Activated naive CD4-positive, alpha-beta T cell treated with anti-CD3 and anti-CD28 coated beads for 36 hours (primary cell): ENCODE measurements around the gene RSRC1. TPM values are rescaled to one million over a fixed set of nuclear protein-coding genes. Genes with fewer than 3 reads are reported as not detected.

ENCODE experiments used
- CTCF ChIA-PET: fragments of 350-600 bp; sonication (Branson Sonifier 250); formaldehyde crosslinking; loops from one replicate; lab custom pipeline; 2021; ENCODE audit warnings: antibody characterized with exemption; lab: Charles Lee
- DNase-seq: peaks from one replicate; pipeline ENCODE4 v3.0.0-alpha.2; 2020
- H3K27ac Mint-ChIP-seq: one replicate; pipeline ENCODE4 v1.8.0; 2021; ENCODE audit warnings: mild to moderate bottlenecking, mixed read lengths
- H3K27me3 Mint-ChIP-seq: one replicate; pipeline ENCODE4 v1.8.0; 2021; ENCODE audit warnings: low read depth, mixed read lengths
- H3K36me3 Mint-ChIP-seq: one replicate; pipeline ENCODE4 v1.8.0; 2021; ENCODE audit warnings: low read depth, mixed read lengths
- H3K4me1 Mint-ChIP-seq: one replicate; pipeline ENCODE4 v1.8.0; 2021; ENCODE audit warnings: low read depth, mixed read lengths
- H3K4me3 Mint-ChIP-seq: one replicate; pipeline ENCODE4 v1.8.0; 2021; ENCODE audit warnings: mild to moderate bottlenecking, moderate library complexity, mixed read lengths
- H3K9me3 Mint-ChIP-seq: one replicate; pipeline ENCODE4 v1.8.0; 2021; ENCODE audit warnings: mixed read lengths
- intact Hi-C: fragments of 100-400 bp; cut with micrococcal nuclease; formaldehyde crosslinking; loops from one replicate; pipeline ENCODE4 v1.15.1; 2023
- total RNA-seq, 2 experiments: library from RNA; stranded (reverse); gene quantifications; one replicate each; pipeline ENCODE4 v1.2.3, GENCODE V29; 2021

RSRC1 gene
- total RNA-seq, 2 experiments from 2014 or later = 48.4 to 50.1 TPM

GRCh38 chr3:158103081-158103886, 6.6 kb upstream of the RSRC1 start:
- H3K27ac Mint-ChIP-seq = no peak overlapping the region

GRCh38 chr3:158103887-158104327, 6.0 kb upstream of the RSRC1 start:
- H3K27ac Mint-ChIP-seq = no peak overlapping the region
- H3K4me1 Mint-ChIP-seq = peaks cover 47% of the 10 kb centered on the region
- H3K36me3 Mint-ChIP-seq = no peaks in the 10 kb centered on the region
- H3K4me3 Mint-ChIP-seq = peak overlapping the region; percentile 42
- peaks cover 82% of the 10 kb centered on the region for H3K27me3 Mint-ChIP-seq
- intact Hi-C loops = no loop called here
- DNase-seq = no peak
- CTCF ChIA-PET = no interaction called here
- no peaks in the 10 kb centered on the region for H3K9me3 Mint-ChIP-seq

More at GRCh38 chr3:158103081-158103886, 6.6 kb upstream of the RSRC1 start:
- Mint-ChIP-seq H3K27me3 (peaks cover 82% of the 10 kb centered on the region), H3K4me1 (peaks cover 47% of the 10 kb centered on the region), H3K4me3 (peak overlapping the region; percentile 42), H3K9me3 (no peaks in the 10 kb centered on the region), H3K36me3 (no peaks in the 10 kb centered on the region)
- no peak for DNase-seq
- intact Hi-C loops = no loop called here
- CTCF ChIA-PET = no interaction called here

GRCh38 chr3:158104431-158104921, 5.4 kb upstream of the RSRC1 start:
- Mint-ChIP-seq H3K4me1 (peaks cover 48% of the 10 kb centered on the region), H3K36me3 (no peaks in the 10 kb centered on the region), H3K4me3 (no peak overlapping the region), H3K27me3 (peaks cover 80% of the 10 kb centered on the region), H3K27ac (no peak overlapping the region), H3K9me3 (no peaks in the 10 kb centered on the region)
- intact Hi-C loops = no loop called here
- CTCF ChIA-PET = no interaction called here
- DNase-seq = no peak

GRCh38 chr3:158105119-158105709, 4.7 kb upstream of the RSRC1 start:
- H3K27ac Mint-ChIP-seq = no peak overlapping the region
- peaks cover 77% of the 10 kb centered on the region for H3K27me3 Mint-ChIP-seq
- no peak for DNase-seq
- intact Hi-C loops = loop anchor here (5.0 kb wide), 4 partner anchors 327 to 697 kb away; partner anchors contain the start of genes MFSD1 and PTX3
- CTCF ChIA-PET = no interaction called here
- peak overlapping the region; percentile 68 for H3K4me3 Mint-ChIP-seq
- peaks cover 51% of the 10 kb centered on the region for H3K4me1 Mint-ChIP-seq
- no peaks in the 10 kb centered on the region for H3K9me3 Mint-ChIP-seq
- H3K36me3 Mint-ChIP-seq = no peaks in the 10 kb centered on the region

GRCh38 chr3:158105710-158106253, 4.1 kb upstream of the RSRC1 start:
- H3K27me3 Mint-ChIP-seq = peaks cover 72% of the 10 kb centered on the region
- no peak overlapping the region for H3K27ac Mint-ChIP-seq
- CTCF ChIA-PET = no interaction called here
- DNase-seq = no peak
- peak overlapping the region; percentile 78 for H3K4me3 Mint-ChIP-seq
- no peaks in the 10 kb centered on the region for H3K36me3 Mint-ChIP-seq
- intact Hi-C loops = loop anchor here (5.0 kb wide), 4 partner anchors 327 to 697 kb away; partner anchors contain the start of genes MFSD1 and PTX3
- H3K4me1 Mint-ChIP-seq = peaks cover 53% of the 10 kb centered on the region
- no peaks in the 10 kb centered on the region for H3K9me3 Mint-ChIP-seq

- Mint-ChIP-seq H3K27ac (peak overlapping the region; percentile 35), H3K4me1 (peaks cover 65% of the 10 kb centered on the region), H3K4me3 (peak overlapping the region; percentile 67), H3K36me3 (no peaks in the 10 kb centered on the region), H3K27me3 (peaks cover 63% of the 10 kb centered on the region), H3K9me3 (no peaks in the 10 kb centered on the region)
- intact Hi-C loops = loop anchor here (5.0 kb wide), 4 partner anchors 325 to 695 kb away; partner anchors contain the start of genes MFSD1 and PTX3
- CTCF ChIA-PET = interaction anchor here (0.9 to 1.0 kb wide), 2 partner anchors 206 to 324 kb away, joined by 3 to 4 read pairs; no protein-coding TSS in a partner anchor
- DNase-seq = no peak
Observed at GRCh38 chr3:158106766-158107471, 3.0 kb upstream of the RSRC1 start.

- H3K27ac Mint-ChIP-seq = no peak overlapping the region
- intact Hi-C loops = loop anchor here (5.0 kb wide), 4 partner anchors 324 to 694 kb away; partner anchors contain the start of genes MFSD1 and PTX3
- peaks cover 69% of the 10 kb centered on the region for H3K4me1 Mint-ChIP-seq
- CTCF ChIA-PET = interaction anchor here (1.0 to 1.2 kb wide), 2 partner anchors 11 to 323 kb away, joined by 4 to 5 read pairs; no protein-coding TSS in a partner anchor
- H3K4me3 Mint-ChIP-seq = peak overlapping the region; percentile 67
- peaks cover 56% of the 10 kb centered on the region for H3K27me3 Mint-ChIP-seq
- no peak for DNase-seq
- H3K9me3 Mint-ChIP-seq = peaks cover 1% of the 10 kb centered on the region
- H3K36me3 Mint-ChIP-seq = peaks cover 3% of the 10 kb centered on the region
Observed at GRCh38 chr3:158107605-158108444, 2.1 kb upstream of the RSRC1 start.

GRCh38 chr3:158108445-158108985, 1.4 kb upstream of the RSRC1 start:
- H3K27me3 Mint-ChIP-seq = peaks cover 49% of the 10 kb centered on the region
- intact Hi-C loops = loop anchor here (5.0 kb wide), 4 partner anchors 324 to 694 kb away; partner anchors contain the start of genes MFSD1 and PTX3
- H3K4me1 Mint-ChIP-seq = peaks cover 64% of the 10 kb centered on the region
- H3K4me3 Mint-ChIP-seq = no peak overlapping the region
- no peak for DNase-seq
- H3K27ac Mint-ChIP-seq = no peak overlapping the region
- H3K36me3 Mint-ChIP-seq = peaks cover 9% of the 10 kb centered on the region
- H3K9me3 Mint-ChIP-seq = peaks cover 5% of the 10 kb centered on the region
- CTCF ChIA-PET = interaction anchor here (0.6 to 1.2 kb wide), 2 partner anchors 12 to 15 kb away, joined by 3 to 5 read pairs; no protein-coding TSS in a partner anchor

GRCh38 chr3:158109295-158109803, 540 bp upstream of the RSRC1 start:
- Mint-ChIP-seq H3K27ac (peak overlapping the region; percentile 77), H3K9me3 (peaks cover 12% of the 10 kb centered on the region), H3K27me3 (peaks cover 40% of the 10 kb centered on the region), H3K4me1 (peaks cover 56% of the 10 kb centered on the region), H3K4me3 (peak overlapping the region; percentile 97), H3K36me3 (peaks cover 15% of the 10 kb centered on the region)
- CTCF ChIA-PET = interaction anchor here (0.6 to 1.4 kb wide), 3 partner anchors 14 to 680 kb away, joined by 3 to 4 read pairs (median 3); no protein-coding TSS in a partner anchor
- intact Hi-C loops = loop anchor here (5.0 kb wide), 4 partner anchors 323 to 693 kb away; partner anchors contain the start of genes MFSD1 and PTX3
- no peak for DNase-seq

- intact Hi-C loops = loop anchor here (1.0 to 5.0 kb wide), 5 partner anchors 12 to 936 kb away; partner anchors contain the start of gene GFM1
- Mint-ChIP-seq H3K4me3 (peak overlapping the region; percentile 97), H3K36me3 (peaks cover 15% of the 10 kb centered on the region), H3K9me3 (peaks cover 12% of the 10 kb centered on the region), H3K4me1 (peaks cover 56% of the 10 kb centered on the region), H3K27me3 (peaks cover 32% of the 10 kb centered on the region), H3K27ac (peak overlapping the region; percentile 77)
- no peak for DNase-seq
- CTCF ChIA-PET = interaction anchor here (1.4 kb wide), 1 partner anchor 16 kb away, joined by 4 read pairs; no protein-coding TSS in a partner anchor
Observed at GRCh38 chr3:158110658-158111018, 749 bp downstream of the RSRC1 start.
